Amniotic stem cell (primary cell): ENCODE data around the gene THAP4.

ENCODE experiments used
- DNase-seq: peaks from one replicate; lab custom pipeline; 2025; lab: John Stamatoyannopoulos, UW

THAP4 gene

DNA sequence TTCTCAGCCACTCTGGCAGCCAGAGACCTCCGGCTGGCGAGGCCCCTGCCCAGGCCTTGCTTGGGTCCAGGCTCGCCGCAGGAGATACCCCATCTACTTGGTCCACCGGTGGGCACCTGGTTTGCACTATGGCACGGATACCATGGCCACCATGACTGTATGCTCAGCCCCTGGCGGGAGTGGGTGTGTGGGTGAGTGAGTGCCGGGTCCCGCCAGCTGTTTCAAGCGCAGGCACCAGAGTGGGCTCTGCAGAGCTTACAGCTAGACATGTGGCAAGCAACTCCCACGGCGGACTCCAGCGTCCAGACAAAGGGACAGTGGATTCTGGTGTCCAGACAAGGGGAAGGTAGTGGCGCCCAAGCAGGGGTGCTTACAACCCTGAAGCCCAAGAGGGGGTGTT is 2.0 kb upstream of the THAP4 start:
- no peak for DNase-seq

DNA sequence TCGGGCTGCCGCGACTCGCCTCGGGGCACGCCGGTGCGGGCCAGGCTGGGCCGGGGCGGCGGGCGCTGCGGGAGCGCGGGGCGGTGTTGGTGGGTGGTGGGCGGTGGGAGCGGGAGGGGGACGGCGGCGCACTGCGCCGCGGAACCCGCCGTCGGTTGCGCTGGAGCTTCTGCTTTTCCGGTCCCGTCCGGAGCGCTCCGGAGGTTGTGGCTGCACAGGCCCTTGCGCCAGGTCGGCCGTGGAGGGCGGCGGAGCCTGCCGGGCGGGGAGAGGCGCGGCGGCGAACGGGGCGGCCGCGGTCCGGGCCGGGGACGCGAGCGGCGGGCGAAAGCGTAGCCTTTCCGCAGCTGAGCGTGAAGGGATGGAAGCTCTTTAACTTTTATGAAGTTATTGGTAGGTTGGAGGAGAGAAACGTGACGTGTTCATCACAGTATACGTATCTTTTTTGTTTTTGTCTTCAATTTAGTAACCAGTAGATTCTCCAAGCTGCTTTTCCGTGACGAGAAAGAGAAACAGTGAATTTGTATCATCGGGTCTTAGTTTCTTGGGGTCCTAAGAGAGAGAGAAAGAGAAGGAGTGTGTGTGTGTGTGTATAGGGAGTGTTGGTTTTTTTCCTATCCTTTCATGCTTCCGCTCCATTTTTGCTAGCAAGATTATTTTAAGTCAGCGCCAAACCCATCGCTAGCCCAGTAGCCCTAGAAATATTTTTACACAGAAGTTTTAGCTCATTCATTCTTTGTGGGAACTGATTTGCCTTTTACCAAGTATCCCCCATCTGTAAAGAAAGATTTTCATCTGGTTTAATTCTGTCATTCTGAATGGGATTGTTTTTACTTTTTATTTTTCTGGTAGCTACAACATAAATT is 1.1 kb upstream of the THAP4 start:
- no peak for DNase-seq

DNA sequence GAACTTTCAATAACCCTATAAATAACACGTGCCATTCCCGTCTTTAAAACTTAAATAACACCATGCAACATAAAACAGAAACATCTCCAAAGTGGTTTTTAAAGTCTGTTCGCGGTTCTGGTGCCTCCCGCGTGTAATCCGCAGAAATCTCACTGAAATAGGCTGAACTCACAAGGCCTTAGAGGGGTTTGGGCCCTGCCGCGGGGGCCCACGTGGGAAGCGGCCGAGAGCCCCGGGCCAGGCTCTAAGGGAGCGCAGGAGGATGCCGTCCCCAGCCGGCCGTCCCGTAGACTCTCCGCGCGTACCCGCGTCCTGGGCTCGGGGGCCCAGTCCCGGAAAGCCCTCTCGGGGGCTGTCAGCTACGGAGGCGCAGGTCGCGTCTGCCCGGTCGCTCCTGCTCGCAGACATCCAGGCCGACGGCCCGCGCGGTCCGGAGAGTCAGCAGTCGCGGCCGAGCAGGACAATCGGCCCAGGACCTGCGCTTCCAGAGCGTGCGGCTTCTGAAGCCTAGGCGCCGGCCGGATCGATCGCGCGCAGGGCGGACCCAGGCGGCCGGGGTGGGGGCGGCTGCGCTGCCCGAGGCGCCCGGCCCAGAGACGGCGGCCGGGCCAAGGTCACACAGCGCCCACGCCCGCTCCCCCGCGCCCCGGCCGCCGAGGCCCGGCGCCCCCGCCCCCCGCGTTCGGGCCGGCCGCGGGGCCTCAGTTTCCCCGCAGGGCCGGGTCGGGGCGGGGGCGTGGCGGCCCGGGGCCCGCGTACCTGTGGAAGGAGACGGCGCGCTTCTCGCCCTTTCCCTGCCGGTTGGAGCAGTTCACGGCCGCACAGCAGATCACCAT is 558 bp downstream of the THAP4 start:
- no peak for DNase-seq

DNA sequence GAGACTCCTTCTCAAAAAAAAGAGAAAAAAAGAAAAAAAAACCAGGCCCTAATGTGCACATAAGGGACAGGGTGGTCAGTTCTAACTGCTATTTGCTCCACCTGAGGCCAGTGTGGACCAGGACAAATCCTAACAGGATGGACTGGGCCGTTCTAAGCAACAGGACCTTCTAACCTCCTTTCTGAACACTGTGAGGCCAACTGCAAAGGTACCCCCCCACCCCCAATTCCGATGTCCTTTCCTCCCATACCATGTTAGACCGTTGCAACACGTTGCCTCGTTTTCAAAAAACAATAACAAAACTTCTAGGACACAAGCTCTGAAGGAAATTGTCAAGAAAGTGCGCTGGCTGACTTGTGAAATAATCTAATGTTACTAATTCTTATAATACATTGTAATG is 1.2 kb downstream of the THAP4 start:
- no peak for DNase-seq

DNA sequence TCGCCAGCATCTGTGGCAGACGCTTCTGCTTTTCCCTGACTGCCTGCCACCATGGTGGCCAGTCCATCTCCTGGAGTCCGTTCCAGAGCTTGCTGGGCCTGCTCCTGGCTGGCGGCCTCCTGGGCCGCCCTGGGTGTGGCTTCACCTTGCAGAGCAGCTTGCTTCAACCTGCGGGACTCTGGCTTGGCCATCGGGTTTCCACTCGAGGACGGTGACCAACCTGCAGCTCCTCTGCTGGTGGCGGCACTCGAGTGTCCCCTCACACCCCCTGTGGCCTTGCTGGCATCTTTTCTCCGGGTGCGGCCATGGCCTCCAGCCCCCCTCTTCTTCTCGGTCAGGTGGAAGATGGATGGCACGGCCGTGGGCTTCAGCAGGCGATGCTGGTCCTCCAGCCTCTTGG is 3.4 kb downstream of the THAP4 start:
- no peak for DNase-seq

DNA sequence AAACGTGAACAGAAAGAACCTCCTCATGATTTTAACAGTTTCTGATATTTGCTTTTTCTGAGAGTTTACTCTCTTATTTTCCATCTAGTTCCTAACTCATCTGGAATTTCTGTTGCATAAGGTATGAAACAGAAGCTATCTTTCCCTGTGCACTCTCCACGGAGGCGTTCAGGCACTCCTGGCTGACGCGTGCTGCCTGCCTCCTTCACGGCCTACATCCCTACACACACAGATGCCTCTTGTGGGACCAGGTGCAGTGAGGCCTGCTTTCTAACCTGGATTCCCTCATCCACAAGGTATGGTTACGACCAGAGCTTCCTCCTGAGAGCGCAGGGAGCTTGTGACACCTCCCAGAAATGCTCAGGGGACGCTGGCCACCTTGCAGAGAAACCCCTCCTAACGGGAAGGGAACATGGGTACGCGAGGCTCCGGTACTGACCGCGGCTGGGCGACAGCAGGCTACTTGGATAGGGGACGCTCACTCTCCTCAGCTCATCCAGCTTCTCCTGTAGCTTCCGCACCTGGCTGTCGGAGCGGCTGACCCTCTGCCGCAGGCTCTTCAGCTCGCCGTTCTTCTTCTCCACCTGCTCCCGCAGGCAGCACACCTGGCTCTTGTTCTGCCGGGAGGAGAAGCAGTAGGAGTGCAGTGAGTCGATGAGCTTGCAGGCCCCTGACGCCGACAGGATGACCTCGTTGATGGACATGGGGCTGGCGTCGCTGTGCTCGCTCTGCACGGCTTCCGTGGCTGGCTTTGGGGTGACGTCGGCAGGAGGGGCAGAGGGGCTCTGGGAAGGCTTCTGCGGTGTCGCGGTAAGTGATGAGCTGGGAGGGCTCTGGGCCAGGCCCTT is 4.3 kb downstream of the THAP4 start:
- DNase-seq: no peak

DNA sequence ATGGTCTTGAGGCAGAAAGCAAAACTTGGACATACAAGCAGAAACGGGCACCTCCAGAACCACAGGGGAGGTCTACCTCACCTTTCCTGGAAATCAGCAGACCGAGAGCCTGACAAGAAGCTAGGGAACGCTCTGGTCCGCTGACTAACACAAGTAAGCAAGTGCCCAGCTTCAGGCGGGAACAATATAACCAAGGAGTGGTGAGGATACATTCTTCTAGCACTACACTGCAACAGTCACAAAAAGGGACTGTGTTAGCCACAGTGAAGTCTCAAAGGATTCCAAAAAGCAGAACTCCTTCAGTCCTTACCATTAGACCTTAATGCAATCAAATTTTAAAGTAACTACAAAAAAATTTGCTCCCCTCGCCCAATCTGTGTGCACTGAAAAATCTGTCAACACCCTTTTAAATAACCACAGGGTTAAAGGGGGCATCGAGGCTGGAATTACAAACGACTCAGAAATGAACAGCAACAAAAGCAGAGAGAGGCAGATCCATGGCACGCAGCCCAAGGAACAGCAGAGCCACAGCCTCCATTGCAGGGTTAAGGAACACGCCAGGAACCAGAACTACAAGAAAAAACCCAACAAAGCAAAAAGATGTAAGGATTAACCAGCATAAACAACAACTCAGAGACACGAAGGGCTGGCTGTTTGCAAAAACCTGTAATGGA is 7.1 kb downstream of the THAP4 start:
- DNase-seq: no peak

DNA sequence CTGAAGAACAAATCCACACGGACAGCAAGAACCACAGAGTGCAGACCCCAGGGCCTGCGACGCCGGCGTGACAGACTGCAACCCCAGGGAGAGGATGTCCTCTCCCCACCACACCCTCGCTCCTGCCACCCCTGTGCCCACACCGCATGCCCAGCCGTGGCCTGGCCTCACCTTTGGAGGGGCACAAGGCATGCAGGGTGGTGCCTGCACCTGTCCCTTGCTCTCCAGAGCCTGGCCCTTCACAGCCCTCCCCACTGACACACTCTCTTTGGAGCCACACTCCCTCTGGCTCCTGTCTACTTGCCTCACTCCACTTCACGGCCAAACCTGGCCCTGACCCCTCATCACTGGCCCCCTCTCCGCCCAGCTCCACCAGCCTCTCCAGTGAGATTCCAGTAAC is 9.3 kb downstream of the THAP4 start:
- no peak for DNase-seq

DNA sequence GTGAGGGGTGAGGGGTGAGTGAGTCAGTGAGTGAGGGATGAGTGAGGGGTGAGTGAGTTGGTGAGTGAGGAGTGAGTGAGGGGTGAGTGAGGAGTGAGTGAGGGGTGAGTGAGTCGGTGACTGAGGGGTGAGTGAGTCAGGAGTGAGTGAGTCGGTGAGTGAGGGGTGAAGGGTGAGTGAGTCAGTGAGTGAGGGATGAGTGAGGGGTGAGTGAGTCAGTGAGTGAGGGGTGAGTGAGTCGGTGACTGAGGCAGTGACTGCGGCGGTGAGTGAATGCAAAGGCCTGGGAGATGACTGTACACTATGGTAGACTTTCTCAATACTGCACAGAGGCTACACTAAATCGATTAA is 16.6 kb downstream of the THAP4 start:
- DNase-seq: no peak

DNA sequence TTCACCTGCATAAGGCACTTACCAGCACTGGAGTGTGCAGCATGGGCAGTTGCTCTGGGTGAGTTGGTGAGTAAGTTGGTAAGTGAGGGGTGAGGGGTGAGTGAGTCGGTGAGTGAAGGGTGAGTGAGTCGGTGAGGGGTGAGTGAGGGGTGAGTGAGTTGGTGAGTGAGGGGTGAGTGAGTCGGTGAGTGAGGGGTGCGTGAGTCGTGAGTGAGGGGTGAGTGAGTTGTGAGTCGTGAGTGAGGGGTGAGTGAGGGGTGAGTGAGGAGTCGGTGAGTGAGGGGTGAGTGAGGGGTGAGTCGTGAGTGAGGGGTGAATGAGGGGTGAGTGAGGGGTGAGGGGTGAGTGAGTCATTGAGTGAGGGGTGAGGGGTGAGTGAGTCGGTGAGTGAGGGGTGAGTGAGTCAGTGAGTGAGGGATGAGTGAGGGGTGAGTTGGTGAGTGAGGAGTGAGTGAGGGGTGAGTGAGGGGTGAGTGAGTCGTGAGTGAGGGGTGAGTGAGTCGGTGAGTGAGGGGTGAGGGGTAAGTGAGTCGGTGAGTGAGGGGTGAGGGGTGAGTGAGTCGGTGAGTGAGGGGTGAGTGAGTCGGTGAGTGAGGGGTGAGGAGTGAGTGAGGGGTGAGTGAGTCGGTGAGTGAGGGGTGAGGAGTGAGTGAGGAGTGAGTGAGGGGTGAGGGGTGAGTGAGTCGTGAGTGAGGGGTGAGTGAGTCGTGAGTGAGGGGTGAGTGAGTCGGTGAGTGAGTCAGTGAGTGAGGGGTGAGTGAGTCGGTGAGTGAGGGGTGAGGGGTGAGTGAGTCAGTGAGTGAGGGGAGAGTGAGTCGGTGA is 17.1 kb downstream of the THAP4 start:
- no peak for DNase-seq

DNA sequence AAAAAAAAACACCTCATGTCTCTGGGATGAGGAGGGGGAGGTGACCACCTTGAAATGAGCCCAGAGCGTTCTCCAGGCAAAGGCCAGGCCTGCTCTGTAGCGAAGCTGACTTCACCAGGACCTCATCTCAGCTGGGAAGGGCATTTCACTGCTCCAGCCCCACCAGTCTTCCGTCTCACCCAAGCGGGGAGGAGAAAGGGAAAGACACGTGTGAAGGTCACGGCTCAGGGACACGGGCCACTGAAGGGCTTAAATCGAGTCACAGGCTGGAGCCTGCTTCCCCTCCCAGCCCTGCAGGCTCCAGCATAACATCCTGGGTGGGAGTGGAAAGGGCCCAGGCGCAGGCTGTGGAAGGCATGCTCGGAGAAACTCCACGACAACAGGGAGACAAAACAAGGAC is 18.1 kb downstream of the THAP4 start:
- no peak for DNase-seq

DNA sequence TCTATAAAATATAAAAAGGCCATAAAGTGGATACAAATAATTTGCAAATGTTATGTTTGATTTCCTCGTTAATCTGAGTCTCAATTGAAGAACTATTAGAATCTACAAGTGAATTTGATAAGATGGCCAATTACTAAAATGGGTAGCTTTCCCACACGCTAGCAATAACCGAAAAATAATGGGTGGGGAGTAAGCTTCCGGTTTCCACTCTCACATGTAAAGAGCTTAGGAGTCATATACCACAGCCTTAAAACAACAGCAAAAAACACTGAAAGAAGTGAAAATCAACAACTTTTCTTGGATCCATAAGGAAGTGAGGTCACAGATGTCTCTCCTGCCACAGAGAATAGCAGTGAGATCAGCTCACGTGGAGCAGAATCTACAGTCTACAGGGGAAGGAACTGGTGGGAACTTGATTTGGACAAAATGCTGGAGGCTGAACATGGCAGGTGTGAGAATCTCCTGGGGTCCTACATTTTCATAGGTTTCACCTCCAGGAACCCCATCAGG is 18.6 kb downstream of the THAP4 start:
- DNase-seq: no peak

DNA sequence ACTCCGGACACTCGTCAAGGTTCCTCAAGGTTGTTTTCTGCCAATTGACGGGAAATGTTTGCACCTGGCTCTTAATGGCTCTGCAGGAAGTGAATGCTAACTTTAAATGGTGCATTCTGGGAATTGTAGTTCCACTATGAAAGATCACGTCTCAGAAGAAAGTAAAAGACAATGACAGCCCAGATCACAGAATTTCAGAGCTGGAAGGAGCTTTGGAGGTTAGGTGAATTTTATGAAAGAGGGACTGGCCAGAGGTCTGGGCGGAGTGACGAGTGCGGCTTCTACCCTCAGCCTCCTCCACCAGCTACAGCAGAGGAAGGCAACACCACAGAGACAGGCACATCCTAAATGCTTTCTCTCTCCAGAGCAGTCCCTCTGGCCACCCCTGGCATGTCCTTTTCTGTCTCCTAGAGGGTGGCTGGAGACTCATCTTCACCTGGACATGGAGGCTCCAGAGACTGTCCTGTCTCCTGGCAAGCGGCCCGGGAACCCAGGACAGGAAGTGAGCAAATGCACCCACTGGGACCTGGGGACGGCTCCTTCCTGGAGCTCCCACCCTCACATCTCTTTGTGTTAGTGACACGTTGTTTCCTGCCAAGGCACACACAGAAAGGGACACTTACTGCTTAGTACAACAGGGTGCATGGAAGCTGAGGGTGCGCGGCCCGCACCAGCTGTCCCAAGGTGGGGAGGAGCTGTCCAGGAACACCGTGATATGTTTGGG is 19.4 kb downstream of the THAP4 start:
- no peak for DNase-seq

DNA sequence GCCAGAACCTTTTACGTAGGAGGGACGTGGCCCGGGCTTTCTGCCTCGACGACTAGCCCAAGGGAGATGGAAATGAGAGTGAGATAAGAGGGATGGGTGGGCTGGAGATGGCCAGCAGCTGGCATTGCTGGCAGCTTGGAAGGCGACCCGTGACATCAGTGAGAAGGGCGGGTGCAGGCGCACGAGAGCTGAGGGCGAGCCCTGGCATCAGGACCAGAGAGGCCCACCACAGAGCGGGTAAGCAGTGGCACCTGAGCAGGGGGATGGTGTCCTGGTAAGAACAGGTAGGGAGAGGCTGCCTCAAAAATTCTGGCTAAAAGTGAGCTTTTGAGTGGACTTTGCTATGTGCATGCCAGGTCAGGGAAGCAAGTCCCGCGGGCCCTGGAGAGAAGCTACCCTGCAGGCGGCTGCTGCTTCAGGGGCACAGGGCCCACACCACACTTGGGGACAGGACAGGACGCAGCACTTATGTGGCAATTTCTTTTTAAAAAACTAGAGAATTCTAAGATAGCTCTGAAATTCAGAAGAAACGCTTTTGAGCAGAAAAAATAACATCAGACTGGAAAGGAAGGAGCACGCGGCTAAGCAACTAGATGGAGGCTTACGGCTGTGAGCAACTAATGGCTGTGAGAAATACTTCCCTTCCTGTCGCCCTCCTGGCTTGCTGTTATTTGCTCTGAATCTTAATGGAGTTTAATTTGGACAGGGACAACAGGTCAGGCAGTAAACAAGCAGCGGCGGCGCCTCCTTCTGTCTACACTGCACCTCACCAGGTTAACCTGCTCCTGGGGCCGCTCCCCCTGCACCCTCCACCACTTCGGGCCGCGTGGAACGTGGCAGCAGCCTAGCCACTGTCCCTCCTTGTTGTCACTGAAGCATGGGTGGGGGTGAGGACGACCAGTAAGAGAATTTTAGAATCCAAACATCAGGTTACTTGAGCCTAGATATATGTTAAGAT is 20.5 kb downstream of the THAP4 start:
- DNase-seq: no peak

DNA sequence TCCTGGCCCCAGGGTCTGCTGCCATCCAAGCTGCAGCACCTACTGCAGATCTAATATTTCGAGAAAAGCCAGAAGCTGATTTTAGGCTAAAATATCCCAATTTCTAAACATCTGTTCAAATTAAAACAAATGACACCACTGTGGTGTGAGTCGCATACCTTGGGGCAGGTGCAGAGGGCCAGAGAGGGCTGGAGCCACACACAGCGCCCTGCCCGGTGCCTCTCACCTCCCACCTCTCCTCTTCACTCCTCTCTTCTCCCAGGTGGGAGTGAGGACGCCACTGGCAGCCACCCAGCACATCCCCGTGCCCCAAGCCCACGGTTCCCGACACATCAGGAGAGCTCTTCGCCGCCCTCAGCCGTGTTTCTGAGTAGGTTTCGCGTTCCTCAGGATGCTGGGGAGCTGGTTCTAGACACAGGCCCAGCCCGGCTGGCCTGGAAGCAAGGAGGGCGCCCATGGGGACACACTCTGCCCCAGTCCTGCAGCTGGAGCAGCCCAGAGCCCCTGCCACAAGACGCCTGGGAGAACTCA is 21.4 kb downstream of the THAP4 start:
- no peak for DNase-seq

DNA sequence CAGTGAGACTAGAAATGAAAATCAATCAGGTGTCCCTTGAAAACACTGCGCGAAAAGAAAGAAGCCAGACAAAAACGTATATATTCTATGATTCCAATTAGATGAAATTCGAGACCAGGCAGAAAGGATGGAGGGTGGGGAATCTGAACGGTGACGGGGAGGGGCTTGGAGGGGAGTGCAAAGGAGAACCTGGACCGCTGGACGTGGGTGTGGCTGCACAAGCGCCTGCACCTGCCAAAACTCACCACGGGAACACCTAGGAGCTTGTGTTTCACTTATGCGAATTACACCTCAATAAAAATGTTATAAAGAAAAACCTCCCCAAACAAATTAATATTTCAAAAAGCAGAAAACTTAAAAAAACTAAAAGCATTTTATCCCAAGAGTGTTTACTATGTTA is 21.9 kb downstream of the THAP4 start:
- DNase-seq: no peak

DNA sequence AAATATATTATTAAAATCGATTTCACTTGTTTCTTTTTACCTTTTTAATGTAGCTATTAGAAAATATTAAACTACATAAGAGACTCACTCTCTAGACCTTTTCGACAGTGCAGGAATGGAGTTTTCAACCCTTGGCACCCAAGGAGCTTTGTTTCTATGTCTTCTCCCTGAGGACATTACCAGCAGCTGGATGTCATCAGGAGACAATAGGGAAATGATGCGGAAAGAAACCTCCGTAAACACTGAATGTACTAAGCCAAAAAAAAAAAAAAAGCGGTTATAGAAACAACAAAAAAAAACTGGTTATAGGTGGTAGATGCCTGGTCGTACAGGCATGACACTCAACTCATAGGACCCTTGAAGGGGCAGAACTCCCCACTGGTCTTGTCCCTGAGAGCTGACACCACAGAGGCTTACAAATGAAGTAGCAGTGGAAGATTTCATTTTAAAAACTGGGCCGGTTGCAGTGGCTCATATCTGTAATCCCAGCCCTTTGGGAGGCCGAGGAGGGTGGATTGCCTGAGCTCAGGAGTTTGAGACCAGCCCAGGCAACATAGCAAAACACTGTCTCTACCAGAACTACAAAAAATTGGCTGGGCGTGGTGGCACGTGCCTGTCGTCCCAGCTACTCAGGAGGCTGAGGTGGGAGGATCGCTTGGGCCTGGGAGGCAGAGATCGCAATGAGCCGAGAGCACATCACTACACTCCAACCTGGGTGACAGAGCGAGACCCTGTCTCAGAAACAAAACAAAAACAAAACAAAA is 23.8 kb downstream of the THAP4 start:
- DNase-seq: no peak
